ENCODE results near the gene TCF4. TPM values are rescaled to one million over a fixed set of nuclear protein-coding genes. Genes with fewer than 3 reads are reported as not detected.

Gene TCF4
- total and polyA plus RNA-seq, 2 donors = 46.3 to 464 TPM

DNA sequence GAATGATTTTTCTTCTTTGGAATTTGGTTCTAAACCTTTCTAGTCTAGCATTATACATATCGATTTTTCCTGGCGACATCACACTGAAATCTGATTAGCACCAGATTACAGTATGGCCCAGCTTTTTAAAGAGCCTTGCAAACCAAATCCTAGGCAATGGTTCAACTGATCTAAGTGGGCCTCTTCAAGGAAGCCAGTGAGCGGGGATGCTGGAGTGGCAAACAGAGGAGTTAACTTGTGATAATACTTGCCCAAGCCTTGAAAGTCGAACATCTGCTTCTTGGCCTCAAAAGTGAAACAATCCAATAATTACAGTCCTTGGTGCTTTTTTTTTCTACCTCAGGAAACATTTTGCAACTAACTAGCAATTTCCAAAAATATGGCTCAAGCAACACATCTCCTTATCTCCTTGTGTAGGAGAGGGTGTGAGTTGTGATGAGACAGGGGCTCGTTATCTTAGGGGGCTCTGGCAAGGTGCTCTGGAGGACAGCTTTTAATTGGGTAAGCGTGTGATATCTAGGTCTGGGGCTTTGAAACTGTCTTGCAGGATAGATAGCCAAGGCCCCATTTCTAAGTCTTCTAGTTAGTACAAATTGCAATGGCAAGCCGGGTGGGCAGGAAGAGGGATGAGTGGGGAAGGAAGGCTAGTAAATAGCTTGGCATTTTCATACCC is 388.6 kb downstream of the TCF4 start:
- Histone ChIP-seq H3K4me1 (ENCODE audit: insufficient read depth) (no peaks in the 10 kb centered on the region), H3K4me3 (ENCODE audit: low read depth, low read length) (no peak overlapping the region), H3K27ac (ENCODE audit: low read depth) (no peak overlapping the region), H3K36me3 (ENCODE audit: insufficient read depth) (no peaks in the 10 kb centered on the region)
- 57% methylated on average over 7 of the region's 7 CpGs for WGBS
- no peak for DNase-seq (ENCODE audit: extremely low spot score)

GRCh38 chr18:55195863-55196262 is 392.1 kb downstream of the TCF4 start:
- no peak overlapping the region for H3K4me3 ChIP-seq (ENCODE audit: low read depth, low read length)
- no peaks in the 10 kb centered on the region for H3K36me3 ChIP-seq (ENCODE audit: insufficient read depth)
- H3K27ac ChIP-seq (ENCODE audit: low read depth) = no peak overlapping the region
- no peaks in the 10 kb centered on the region for H3K4me1 ChIP-seq (ENCODE audit: insufficient read depth)
- no peak for DNase-seq (ENCODE audit: extremely low spot score)

DNA sequence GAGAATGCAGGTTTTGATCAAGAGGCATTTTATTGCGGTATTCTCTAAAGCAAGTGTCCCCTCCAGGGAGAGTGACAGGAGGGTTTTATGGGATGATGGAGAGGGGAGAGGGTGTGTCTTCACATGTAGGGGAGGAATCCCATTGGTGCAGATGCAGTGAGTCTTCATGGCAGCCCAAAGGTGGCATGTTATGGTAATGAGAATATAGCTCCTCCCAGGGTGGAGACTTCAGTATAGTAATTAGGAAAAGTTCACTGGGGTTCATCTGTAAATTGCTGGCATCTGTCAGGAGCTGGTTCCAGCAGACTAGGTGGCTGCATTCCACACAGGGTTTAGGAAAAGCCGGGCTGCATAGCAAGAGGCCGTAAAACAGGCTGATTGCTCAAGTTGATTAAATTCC is 398.0 kb downstream of the TCF4 start:
- DNase-seq (ENCODE audit: extremely low spot score) = no peak

GRCh38 chr18:55186588-55186987 is 401.4 kb downstream of the TCF4 start:
- Histone ChIP-seq H3K4me3 (ENCODE audit: low read depth, low read length) (no peak overlapping the region), H3K36me3 (ENCODE audit: insufficient read depth) (no peaks in the 10 kb centered on the region), H3K4me1 (ENCODE audit: insufficient read depth) (peaks cover 2% of the 10 kb centered on the region), H3K27ac (ENCODE audit: low read depth) (no peak overlapping the region)
- no peak for DNase-seq (ENCODE audit: extremely low spot score)

More for the DNA sequence above, 398.0 kb downstream of the TCF4 start:
- no peaks in the 10 kb centered on the region for H3K36me3 ChIP-seq (ENCODE audit: insufficient read depth)
- no peak overlapping the region for H3K27ac ChIP-seq (ENCODE audit: low read depth)
- peaks cover 2% of the 10 kb centered on the region for H3K4me1 ChIP-seq (ENCODE audit: insufficient read depth)
- H3K4me3 ChIP-seq (ENCODE audit: low read depth, low read length) = no peak overlapping the region
- 51% methylated on average over 3 of the region's 3 CpGs for WGBS

GRCh38 chr18:55185391-55185790 is 402.6 kb downstream of the TCF4 start:
- 87% methylated on average over 1 of the region's 1 CpG for WGBS
- Histone ChIP-seq H3K4me1 (ENCODE audit: insufficient read depth) (peaks cover 2% of the 10 kb centered on the region), H3K27ac (ENCODE audit: low read depth) (no peak overlapping the region), H3K4me3 (ENCODE audit: low read depth, low read length) (no peak overlapping the region), H3K36me3 (ENCODE audit: insufficient read depth) (no peaks in the 10 kb centered on the region)
- DNase-seq (ENCODE audit: extremely low spot score) = no peak

DNA sequence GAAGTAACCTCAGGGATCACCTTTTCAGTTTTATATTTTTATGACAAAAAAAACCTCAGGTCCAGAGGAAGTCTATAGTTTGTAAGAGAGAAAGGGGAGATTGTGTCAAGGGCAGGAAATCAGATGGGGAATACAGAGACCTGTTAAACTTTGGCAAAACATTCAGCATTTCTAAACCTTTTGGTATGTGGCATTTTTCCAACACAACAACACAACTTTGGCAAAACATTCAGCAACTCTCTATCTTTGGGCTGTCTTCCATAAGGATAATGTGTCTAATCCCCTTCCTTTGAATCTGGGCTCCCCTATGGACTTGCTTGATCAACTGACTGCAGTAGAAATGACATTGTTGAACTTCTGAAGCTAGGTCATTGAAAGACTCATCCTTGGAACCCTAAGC is 408.2 kb downstream of the TCF4 start:
- no peak overlapping the region for H3K4me3 ChIP-seq (ENCODE audit: low read depth, low read length)
- no peaks in the 10 kb centered on the region for H3K36me3 ChIP-seq (ENCODE audit: insufficient read depth)
- DNase-seq (ENCODE audit: extremely low spot score) = no peak
- H3K4me1 ChIP-seq (ENCODE audit: insufficient read depth) = no peaks in the 10 kb centered on the region
- H3K27ac ChIP-seq (ENCODE audit: low read depth) = no peak overlapping the region

- Histone ChIP-seq H3K27ac (ENCODE audit: low read depth) (no peak overlapping the region), H3K36me3 (ENCODE audit: insufficient read depth) (no peaks in the 10 kb centered on the region), H3K4me1 (ENCODE audit: insufficient read depth) (no peaks in the 10 kb centered on the region), H3K4me3 (ENCODE audit: low read depth, low read length) (no peak overlapping the region)
- WGBS = 65% methylated on average over 5 of the region's 5 CpGs
- no peak for DNase-seq (ENCODE audit: extremely low spot score)
These were observed 408.6 kb downstream of the TCF4 start for GRCh38 chr18:55179425-55179824.

DNA sequence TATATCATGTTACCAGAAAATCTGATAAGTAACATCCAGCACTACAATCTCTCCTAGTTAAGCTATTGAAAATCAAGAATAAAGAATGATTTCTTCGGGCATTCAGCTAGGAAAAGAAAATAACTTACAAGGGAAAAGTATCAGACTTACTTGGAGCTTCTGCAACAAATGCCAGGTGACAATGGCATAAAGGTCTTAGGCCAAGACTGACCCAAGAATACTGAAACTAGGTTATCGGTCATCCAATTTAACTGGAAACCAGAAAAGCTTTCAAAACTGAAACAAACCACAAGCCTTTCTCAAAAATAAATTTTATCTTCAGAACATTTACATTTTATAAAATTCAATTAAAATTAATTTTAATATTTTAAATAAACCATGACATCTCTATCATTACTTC is 414.7 kb downstream of the TCF4 start:
- Histone ChIP-seq H3K27ac (ENCODE audit: low read depth) (no peak overlapping the region), H3K4me1 (ENCODE audit: insufficient read depth) (no peaks in the 10 kb centered on the region), H3K36me3 (ENCODE audit: insufficient read depth) (no peaks in the 10 kb centered on the region), H3K4me3 (ENCODE audit: low read depth, low read length) (no peak overlapping the region)
- no peak for DNase-seq (ENCODE audit: extremely low spot score)
- 90% methylated on average over 2 of the region's 2 CpGs for WGBS

Small RNAs within 50 kb of the gene (small RNA-seq; reads per million reads assigned to genes)
- not detected for gene MIR4529
